SU-DHL-6 (cell line): Measurements from ENCODE around the gene ZNF30.
"Not testable (repeated sequence)": the region's sequence is repeated elsewhere in the genome, so short reads cannot be mapped to it uniquely, and the experiment has no call there.

Experiments used
- EZH2phosphoT487 ChIP-seq: fragments of 200-600 bp; sonication (generic), shearing (Covaris generic); conservative IDR thresholded peaks from 2 replicates; pipeline ENCODE4 v1.6.1; 2018; ENCODE audit warnings: mild to moderate bottlenecking, antibody characterized with exemption, low read length, moderate library complexity, mixed read lengths
- TF ChIP-seq, protein P1 (sequence below): fragments of 200-600 bp; sonication (generic); IDR thresholded peaks from one replicate; pipeline ENCODE4 v1.5.1; 2017; ENCODE audit warnings: antibody characterized with exemption, mild to moderate bottlenecking, low read length, moderate library complexity; ENCODE audit not compliant: insufficient read depth, poor library complexity, severe bottlenecking

GRCh38 chr19:34992582-34992981, 65.9 kb downstream of the ZNF30 start:
- TF ChIP-seq, protein P1, sequence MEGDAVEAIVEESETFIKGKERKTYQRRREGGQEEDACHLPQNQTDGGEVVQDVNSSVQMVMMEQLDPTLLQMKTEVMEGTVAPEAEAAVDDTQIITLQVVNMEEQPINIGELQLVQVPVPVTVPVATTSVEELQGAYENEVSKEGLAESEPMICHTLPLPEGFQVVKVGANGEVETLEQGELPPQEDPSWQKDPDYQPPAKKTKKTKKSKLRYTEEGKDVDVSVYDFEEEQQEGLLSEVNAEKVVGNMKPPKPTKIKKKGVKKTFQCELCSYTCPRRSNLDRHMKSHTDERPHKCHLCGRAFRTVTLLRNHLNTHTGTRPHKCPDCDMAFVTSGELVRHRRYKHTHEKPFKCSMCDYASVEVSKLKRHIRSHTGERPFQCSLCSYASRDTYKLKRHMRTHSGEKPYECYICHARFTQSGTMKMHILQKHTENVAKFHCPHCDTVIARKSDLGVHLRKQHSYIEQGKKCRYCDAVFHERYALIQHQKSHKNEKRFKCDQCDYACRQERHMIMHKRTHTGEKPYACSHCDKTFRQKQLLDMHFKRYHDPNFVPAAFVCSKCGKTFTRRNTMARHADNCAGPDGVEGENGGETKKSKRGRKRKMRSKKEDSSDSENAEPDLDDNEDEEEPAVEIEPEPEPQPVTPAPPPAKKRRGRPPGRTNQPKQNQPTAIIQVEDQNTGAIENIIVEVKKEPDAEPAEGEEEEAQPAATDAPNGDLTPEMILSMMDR = not testable (repeated sequence)
- TF ChIP-seq EZH2phosphoT487 = not testable (repeated sequence)
